HL-60 (cell line): ENCODE data around the gene ST6GALNAC3.

Experiments
- DNase-seq, 2 experiments: peaks; one replicate each; pipeline ENCODE4 v3.0.0-alpha.2; 2010 to 2020; ENCODE audit warnings: low read depth in 1 of 2, low spot score in 1 of 2
- H3K27ac ChIP-seq: fragments of 250-450 bp; sonication (Bioruptor Pico); replicated peaks from 2 replicates; pipeline ENCODE4 v1.5.1; 2020; ENCODE audit warnings: mild to moderate bottlenecking, moderate library complexity
- H3K27me3 ChIP-seq: fragments of 250-450 bp; sonication (Bioruptor Pico); 2 replicates; pipeline ENCODE4 v1.5.1; 2021; ENCODE audit warnings: mild to moderate bottlenecking, moderate library complexity; ENCODE audit not compliant: insufficient read depth, poor library complexity, severe bottlenecking
- H3K4me3 ChIP-seq: replicated peaks from 2 replicates; pipeline ENCODE4 v1.5.1; 2011; ENCODE audit warnings: mild to moderate bottlenecking, control low read depth, low read length; ENCODE audit not compliant: insufficient read depth
- CTCF ChIP-seq: IDR thresholded peaks from one replicate; pipeline ENCODE4 v1.5.1; 2011; ENCODE audit warnings: low read length, control low read depth, inconsistent platforms; ENCODE audit not compliant: insufficient read depth
- GABPA ChIP-seq: IDR thresholded peaks from 2 replicates; pipeline ENCODE4 v1.6.1; 2012; ENCODE audit warnings: low read depth
- POLR2AphosphoS5 ChIP-seq: IDR thresholded peaks from 2 replicates; pipeline ENCODE4 v1.6.1; 2012; ENCODE audit warnings: low read depth
- REST ChIP-seq: IDR thresholded peaks from 2 replicates; pipeline ENCODE4 v1.6.1; 2012; ENCODE audit warnings: low read depth; ENCODE audit not compliant: insufficient replicate concordance
- SPI1 ChIP-seq: IDR thresholded peaks from 2 replicates; pipeline ENCODE4 v1.6.1; 2012; ENCODE audit warnings: low read depth, mild to moderate bottlenecking, borderline replicate concordance

The ST6GALNAC3 gene

GRCh38 chr1:76480827-76481226 is 406.3 kb downstream of the ST6GALNAC3 start:
- TF ChIP-seq GABPA (no peak), CTCF (no peak), REST (no peak), POLR2AphosphoS5 (no peak), SPI1 (no peak)

GRCh38 chr1:76481672-76482071 is 407.1 kb downstream of the ST6GALNAC3 start:
- DNase-seq = no peak
- Histone ChIP-seq H3K27me3 (no peaks in the 10 kb centered on the region), H3K27ac (no peak overlapping the region), H3K4me3 (no peak overlapping the region)
- TF ChIP-seq GABPA = no peak
- TF ChIP-seq SPI1 = no peak
- TF ChIP-seq REST = no peak

More at GRCh38 chr1:76480827-76481226, 406.3 kb downstream of the ST6GALNAC3 start:
- Histone ChIP-seq H3K4me3 (no peak overlapping the region), H3K27me3 (no peaks in the 10 kb centered on the region), H3K27ac (no peak overlapping the region)
- no peak for DNase-seq

- TF ChIP-seq SPI1 (no peak), CTCF (no peak), REST (no peak), GABPA (no peak), POLR2AphosphoS5 (no peak)
- Histone ChIP-seq H3K27ac (no peak overlapping the region), H3K27me3 (no peaks in the 10 kb centered on the region), H3K4me3 (no peak overlapping the region)
- DNase-seq = no peak
These were observed 407.7 kb downstream of the ST6GALNAC3 start for GRCh38 chr1:76482272-76482671.

GRCh38 chr1:76491737-76492136 is 417.2 kb downstream of the ST6GALNAC3 start:
- no peaks in the 10 kb centered on the region for H3K27me3 ChIP-seq
- H3K27ac ChIP-seq = no peak overlapping the region
- no peak overlapping the region for H3K4me3 ChIP-seq
- no peak for TF ChIP-seq SPI1
- DNase-seq = no peak
